ENCODE results near the gene TTC31.
A peak's percentile ranks its signal among the peaks of the same experiment; 100 is the strongest.

DNA sequence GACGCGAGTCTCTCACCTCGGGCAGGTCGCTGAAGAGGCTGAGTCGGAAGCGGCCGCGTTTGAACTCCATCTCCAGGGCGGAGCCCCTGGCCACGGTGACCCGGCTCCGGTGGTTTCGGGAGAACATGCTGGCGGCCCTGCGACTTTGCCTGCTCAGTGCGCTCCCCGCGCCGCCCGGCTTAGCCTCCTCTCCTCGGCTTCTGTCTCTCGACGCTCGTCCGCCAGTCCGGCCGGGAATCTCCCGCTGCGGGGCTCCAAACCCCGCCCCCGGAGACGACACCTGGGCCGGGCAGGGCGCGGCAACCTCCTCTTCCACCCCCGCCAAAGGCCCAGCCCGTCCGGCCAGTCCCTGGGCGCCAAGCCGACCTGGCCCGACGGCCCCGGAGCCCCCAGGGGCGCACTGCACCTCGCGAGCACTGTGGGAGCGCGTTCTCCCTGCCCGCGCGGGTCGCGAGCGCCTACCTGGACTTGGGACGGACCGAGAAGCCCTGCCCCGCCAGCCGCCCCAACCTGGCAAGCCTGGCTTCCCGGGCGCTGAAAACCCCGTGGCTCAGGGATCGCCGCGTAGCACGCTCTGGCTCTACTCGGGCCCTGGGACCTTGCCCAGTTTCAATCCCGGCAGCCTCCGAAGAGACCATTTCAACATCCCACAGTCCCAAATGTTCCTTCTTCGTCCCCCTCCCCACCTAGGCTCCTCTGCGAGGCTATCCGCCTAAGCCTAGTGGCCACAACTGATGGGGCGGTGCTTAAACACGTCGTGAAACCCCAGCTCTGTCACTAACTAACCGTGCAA, 41.0 kb upstream of the TTC31 start, which contains the start of gene RTKN:
- 0 out of 2 replicates have a peak, but pooled peaks have one; percentile 89 for TF ChIP-seq KAT7 (CRISPR knock-in tag; IDR thresholded peaks at IDR 0.05; ENCODE audit: borderline replicate concordance)
- TF ChIP-seq, protein P1, sequence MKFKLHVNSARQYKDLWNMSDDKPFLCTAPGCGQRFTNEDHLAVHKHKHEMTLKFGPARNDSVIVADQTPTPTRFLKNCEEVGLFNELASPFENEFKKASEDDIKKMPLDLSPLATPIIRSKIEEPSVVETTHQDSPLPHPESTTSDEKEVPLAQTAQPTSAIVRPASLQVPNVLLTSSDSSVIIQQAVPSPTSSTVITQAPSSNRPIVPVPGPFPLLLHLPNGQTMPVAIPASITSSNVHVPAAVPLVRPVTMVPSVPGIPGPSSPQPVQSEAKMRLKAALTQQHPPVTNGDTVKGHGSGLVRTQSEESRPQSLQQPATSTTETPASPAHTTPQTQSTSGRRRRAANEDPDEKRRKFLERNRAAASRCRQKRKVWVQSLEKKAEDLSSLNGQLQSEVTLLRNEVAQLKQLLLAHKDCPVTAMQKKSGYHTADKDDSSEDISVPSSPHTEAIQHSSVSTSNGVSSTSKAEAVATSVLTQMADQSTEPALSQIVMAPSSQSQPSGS (CRISPR knock-in tag; IDR thresholded peaks at IDR 0.05; ENCODE audit: borderline replicate concordance, low read depth), result no peak
- TF ChIP-seq, protein P2, sequence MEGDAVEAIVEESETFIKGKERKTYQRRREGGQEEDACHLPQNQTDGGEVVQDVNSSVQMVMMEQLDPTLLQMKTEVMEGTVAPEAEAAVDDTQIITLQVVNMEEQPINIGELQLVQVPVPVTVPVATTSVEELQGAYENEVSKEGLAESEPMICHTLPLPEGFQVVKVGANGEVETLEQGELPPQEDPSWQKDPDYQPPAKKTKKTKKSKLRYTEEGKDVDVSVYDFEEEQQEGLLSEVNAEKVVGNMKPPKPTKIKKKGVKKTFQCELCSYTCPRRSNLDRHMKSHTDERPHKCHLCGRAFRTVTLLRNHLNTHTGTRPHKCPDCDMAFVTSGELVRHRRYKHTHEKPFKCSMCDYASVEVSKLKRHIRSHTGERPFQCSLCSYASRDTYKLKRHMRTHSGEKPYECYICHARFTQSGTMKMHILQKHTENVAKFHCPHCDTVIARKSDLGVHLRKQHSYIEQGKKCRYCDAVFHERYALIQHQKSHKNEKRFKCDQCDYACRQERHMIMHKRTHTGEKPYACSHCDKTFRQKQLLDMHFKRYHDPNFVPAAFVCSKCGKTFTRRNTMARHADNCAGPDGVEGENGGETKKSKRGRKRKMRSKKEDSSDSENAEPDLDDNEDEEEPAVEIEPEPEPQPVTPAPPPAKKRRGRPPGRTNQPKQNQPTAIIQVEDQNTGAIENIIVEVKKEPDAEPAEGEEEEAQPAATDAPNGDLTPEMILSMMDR (IDR thresholded peaks at IDR 0.05), result no peak
- TF ChIP-seq, protein P3, sequence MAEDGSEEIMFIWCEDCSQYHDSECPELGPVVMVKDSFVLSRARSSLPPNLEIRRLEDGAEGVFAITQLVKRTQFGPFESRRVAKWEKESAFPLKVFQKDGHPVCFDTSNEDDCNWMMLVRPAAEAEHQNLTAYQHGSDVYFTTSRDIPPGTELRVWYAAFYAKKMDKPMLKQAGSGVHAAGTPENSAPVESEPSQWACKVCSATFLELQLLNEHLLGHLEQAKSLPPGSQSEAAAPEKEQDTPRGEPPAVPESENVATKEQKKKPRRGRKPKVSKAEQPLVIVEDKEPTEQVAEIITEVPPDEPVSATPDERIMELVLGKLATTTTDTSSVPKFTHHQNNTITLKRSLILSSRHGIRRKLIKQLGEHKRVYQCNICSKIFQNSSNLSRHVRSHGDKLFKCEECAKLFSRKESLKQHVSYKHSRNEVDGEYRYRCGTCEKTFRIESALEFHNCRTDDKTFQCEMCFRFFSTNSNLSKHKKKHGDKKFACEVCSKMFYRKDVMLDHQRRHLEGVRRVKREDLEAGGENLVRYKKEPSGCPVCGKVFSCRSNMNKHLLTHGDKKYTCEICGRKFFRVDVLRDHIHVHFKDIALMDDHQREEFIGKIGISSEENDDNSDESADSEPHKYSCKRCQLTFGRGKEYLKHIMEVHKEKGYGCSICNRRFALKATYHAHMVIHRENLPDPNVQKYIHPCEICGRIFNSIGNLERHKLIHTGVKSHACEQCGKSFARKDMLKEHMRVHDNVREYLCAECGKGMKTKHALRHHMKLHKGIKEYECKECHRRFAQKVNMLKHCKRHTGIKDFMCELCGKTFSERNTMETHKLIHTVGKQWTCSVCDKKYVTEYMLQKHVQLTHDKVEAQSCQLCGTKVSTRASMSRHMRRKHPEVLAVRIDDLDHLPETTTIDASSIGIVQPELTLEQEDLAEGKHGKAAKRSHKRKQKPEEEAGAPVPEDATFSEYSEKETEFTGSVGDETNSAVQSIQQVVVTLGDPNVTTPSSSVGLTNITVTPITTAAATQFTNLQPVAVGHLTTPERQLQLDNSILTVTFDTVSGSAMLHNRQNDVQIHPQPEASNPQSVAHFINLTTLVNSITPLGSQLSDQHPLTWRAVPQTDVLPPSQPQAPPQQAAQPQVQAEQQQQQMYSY (CRISPR knock-in tag; IDR thresholded peaks at IDR 0.05), result 0 out of 2 replicates have a peak, but pooled peaks have one; percentile 25
- no peak; the same call in 1 of the 2 replicates for TF ChIP-seq ESRRA (CRISPR knock-in tag; IDR thresholded peaks at IDR 0.05; ENCODE audit: borderline replicate concordance)
- TF ChIP-seq, protein P4, sequence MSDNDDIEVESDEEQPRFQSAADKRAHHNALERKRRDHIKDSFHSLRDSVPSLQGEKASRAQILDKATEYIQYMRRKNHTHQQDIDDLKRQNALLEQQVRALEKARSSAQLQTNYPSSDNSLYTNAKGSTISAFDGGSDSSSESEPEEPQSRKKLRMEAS (CRISPR knock-in tag; IDR thresholded peaks at IDR 0.05), result peak; percentile 71
- TF ChIP-seq, protein P5, sequence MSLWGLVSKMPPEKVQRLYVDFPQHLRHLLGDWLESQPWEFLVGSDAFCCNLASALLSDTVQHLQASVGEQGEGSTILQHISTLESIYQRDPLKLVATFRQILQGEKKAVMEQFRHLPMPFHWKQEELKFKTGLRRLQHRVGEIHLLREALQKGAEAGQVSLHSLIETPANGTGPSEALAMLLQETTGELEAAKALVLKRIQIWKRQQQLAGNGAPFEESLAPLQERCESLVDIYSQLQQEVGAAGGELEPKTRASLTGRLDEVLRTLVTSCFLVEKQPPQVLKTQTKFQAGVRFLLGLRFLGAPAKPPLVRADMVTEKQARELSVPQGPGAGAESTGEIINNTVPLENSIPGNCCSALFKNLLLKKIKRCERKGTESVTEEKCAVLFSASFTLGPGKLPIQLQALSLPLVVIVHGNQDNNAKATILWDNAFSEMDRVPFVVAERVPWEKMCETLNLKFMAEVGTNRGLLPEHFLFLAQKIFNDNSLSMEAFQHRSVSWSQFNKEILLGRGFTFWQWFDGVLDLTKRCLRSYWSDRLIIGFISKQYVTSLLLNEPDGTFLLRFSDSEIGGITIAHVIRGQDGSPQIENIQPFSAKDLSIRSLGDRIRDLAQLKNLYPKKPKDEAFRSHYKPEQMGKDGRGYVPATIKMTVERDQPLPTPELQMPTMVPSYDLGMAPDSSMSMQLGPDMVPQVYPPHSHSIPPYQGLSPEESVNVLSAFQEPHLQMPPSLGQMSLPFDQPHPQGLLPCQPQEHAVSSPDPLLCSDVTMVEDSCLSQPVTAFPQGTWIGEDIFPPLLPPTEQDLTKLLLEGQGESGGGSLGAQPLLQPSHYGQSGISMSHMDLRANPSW (CRISPR knock-in tag; conservative IDR thresholded peaks at IDR 0.05; ENCODE audit: low read depth), result no peak
- TF ChIP-seq GABPB1 (CRISPR knock-in tag; IDR thresholded peaks at IDR 0.05), result peak; percentile 29; the same call in 1 of the 2 replicates
- TF ChIP-seq NR2C2 (CRISPR knock-in tag; IDR thresholded peaks at IDR 0.05), result no peak
- peak; percentile 84; the same call in 1 of the 2 replicates for TF ChIP-seq FOXP1 (CRISPR knock-in tag; IDR thresholded peaks at IDR 0.05; ENCODE audit: borderline replicate concordance)
- TF ChIP-seq, protein P6, sequence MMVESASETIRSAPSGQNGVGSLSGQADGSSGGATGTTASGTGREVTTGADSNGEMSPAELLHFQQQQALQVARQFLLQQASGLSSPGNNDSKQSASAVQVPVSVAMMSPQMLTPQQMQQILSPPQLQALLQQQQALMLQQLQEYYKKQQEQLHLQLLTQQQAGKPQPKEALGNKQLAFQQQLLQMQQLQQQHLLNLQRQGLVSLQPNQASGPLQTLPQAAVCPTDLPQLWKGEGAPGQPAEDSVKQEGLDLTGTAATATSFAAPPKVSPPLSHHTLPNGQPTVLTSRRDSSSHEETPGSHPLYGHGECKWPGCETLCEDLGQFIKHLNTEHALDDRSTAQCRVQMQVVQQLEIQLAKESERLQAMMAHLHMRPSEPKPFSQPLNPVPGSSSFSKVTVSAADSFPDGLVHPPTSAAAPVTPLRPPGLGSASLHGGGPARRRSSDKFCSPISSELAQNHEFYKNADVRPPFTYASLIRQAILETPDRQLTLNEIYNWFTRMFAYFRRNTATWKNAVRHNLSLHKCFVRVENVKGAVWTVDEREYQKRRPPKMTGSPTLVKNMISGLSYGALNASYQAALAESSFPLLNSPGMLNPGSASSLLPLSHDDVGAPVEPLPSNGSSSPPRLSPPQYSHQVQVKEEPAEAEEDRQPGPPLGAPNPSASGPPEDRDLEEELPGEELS (CRISPR knock-in tag; IDR thresholded peaks at IDR 0.05), result peak; percentile 31; the same call in 1 of the 2 replicates
